HG03039 (cell line): ENCODE results near the gene LARGE2.

Experiments used
- ATAC-seq: cut with Tn5 transposase; IDR thresholded peaks from one replicate; pipeline ENCODE4 v1.9.1; 2021; ENCODE audit warnings: mild to moderate bottlenecking, moderate library complexity; ENCODE audit not compliant: unreplicated experiment

Gene LARGE2

DNA sequence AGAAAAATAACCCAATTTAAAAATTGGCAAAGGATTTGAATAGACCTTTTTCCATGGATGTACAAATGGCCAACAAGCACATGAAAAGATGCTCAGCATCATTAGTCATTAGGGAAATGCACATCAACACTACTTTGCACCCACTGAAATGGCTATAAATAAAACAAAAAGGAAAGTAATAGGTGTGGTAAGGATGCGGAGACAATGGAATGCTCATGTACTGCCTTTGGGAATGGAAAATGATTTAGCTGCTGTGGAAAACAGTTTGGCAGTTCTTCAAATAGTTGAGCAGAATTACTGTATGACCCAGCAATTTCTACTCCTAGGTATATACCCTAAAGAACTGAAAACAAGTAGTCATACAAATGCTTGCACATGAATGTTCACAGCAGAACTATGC is 37.4 kb downstream of the LARGE2 start:
- ATAC-seq, result no peak

GRCh38 chr11:45960387-45961095 is 38.1 kb downstream of the LARGE2 start:
- ATAC-seq, result no peak

GRCh38 chr11:45961751-45962240 is 39.3 kb downstream of the LARGE2 start:
- ATAC-seq, result no peak

DNA sequence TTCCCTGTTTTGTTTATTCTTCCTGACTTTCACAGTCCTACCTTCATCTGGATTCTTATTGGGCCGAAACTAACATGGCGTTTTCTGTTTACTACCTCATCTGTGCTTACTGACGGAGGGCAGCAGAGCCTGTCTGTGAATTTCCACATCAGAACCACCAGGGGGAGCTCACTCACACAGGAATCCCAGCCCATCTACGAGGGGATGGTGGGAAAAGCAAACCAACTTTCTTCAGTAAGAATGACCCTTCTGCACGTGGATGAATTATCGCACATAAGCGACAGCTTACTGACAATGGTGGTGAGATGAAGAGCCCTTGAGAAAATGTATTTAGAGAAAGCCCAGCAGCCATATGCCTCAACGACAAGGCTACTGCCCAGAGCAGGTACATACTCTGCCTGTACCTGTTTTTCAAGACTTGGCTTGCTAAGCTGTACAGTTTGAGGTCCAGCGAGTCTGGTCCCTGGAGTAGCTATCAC is 42.5 kb downstream of the LARGE2 start:
- ATAC-seq, result peak; percentile 54

GRCh38 chr11:45967506-45967905 is 45.0 kb downstream of the LARGE2 start:
- no peak for ATAC-seq

DNA sequence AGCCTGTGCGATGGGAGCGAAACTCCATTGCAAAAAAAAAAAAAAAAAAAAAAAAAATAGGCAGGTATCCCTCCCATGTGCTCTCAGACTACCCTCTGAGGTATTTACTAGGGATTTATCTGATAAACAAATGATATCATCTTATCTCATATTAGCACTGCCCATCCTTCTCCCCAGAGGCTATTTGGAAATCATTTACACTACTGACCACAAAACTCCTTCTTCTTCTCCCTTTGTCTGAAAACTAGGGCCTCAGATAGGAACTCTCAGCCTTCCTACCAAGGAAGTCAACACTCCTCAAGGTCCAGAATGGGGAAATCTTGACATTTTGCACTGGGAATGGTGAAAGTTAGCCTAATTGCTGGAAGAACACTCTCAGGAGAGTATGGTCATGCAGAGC is 46.4 kb downstream of the LARGE2 start:
- ATAC-seq, result no peak

DNA sequence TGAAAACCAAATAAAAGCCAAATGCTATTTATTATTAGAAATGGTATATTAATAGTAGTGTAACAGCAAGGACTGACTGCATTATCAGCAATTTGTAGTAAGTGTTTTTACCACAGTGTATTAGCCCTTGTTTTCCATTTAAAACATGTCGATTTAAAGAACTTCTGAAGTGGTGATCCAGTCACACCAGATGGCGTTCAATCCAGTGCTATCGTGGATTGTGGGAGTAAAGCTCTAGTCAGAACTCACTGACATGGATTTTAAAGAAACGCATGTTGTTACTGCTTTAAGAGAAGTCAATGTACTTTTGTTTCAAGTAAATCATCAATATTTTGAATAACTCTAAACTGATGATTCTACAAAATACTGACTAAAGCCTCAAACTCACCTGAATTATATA is 51.1 kb downstream of the LARGE2 start:
- ATAC-seq, result no peak

GRCh38 chr11:45974806-45975205 is 52.4 kb downstream of the LARGE2 start:
- no peak for ATAC-seq
